HG02852 (cell line): ENCODE measurements around the gene NPTXR.

Experiments
- ATAC-seq: cut with Tn5 transposase; IDR thresholded peaks from one replicate; pipeline ENCODE4 v1.9.1; 2021; ENCODE audit warnings: mild to moderate bottlenecking, moderate library complexity; ENCODE audit not compliant: unreplicated experiment

The NPTXR gene

GRCh38 chr22:38774496-38775166, 69.2 kb downstream of the NPTXR start:
- ATAC-seq = no peak

GRCh38 chr22:38773363-38773946, 70.4 kb downstream of the NPTXR start:
- ATAC-seq = no peak

- ATAC-seq = no peak
Observed at GRCh38 chr22:38772623-38772873, 71.3 kb downstream of the NPTXR start.

DNA sequence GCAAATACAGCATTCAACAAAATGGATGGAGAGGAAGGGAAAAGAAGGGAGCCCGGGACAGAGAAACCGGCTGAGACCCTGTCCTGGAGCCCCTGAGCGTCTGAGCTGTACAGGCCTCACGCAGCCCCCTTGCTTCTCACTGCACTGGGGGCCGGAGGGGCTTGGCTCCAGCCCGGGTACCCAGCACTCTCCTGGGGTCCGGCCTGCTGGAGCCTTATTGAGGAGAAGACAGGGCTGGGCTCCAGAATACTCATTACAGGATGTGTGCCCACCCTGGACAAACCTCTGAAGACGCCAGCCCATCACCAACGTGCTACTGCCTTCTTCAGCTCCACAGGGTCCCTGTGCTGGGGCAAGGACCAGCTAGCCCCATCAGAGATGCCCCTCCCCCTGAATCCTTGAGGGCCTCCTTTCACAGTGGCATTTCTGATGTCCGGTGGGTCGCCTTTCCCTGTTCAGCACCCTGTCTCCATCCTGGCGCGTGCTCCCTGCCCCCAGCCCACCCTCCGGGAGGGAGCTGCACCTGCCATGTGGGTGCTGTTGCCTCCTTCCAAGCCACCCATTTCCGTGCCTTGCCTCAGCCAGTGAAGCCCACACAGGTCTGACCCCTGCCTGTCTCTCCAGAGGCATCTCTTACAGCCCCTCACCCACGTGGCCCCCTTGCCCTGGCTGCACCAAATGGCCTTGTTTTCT, 73.4 kb downstream of the NPTXR start:
- no peak for ATAC-seq
